Esophagus muscularis mucosa (tissue), 4 donors: ENCODE measurements around the gene HS1BP3. TPM values are rescaled to one million over a fixed set of nuclear protein-coding genes. Genes with fewer than 3 reads are reported as not detected.

ENCODE experiments used
- DNase-seq: peaks from one replicate; pipeline ENCODE4 v3.0.0-alpha.2; 2017; ENCODE audit errors: extremely low spot score
- H3K27ac ChIP-seq, 4 donors: fragments of 200-600 bp; sonication (generic); replicated peaks in 1 of 4; 1 replicate in 3 of 4; 2 replicates in 1 of 4; pipeline ENCODE4 v1.5.1; 2016 to 2019; ENCODE audit warnings: mild to moderate bottlenecking in 1 of 4
- H3K27me3 ChIP-seq, 4 donors: fragments of 200-600 bp; sonication (generic); one replicate each; pipeline versions ENCODE4 v1.5.1 to v1.6.0; 2016 to 2019
- H3K36me3 ChIP-seq, 4 donors: fragments of 200-600 bp; sonication (generic); one replicate each; pipeline ENCODE4 v1.5.1; 2016 to 2019
- H3K4me1 ChIP-seq, 4 donors: fragments of 200-600 bp; sonication (generic); one replicate each; pipeline ENCODE4 v1.5.1; 2016 to 2019
- H3K4me3 ChIP-seq, 4 donors: fragments of 200-600 bp; sonication (generic); 1 replicate in 2 of 4; 2 replicates in 2 of 4; pipeline ENCODE4 v1.5.1; 2016 to 2019; ENCODE audit warnings: mild to moderate bottlenecking in 4 of 4, moderate library complexity in 1 of 4
- H3K9me3 ChIP-seq, 4 donors: fragments of 200-600 bp; sonication (generic); 1 replicate in 3 of 4; 2 replicates in 1 of 4; pipeline ENCODE4 v1.5.1; 2016 to 2019
- EP300 ChIP-seq: sonication (generic); formaldehyde crosslinking; IDR thresholded peaks from one replicate; pipeline ENCODE4 v1.6.1; 2017; ENCODE audit warnings: antibody characterized with exemption
- POLR2A ChIP-seq: fragments of 450-650 bp; IDR thresholded peaks from one replicate; pipeline ENCODE4 v1.6.1; 2017; ENCODE audit warnings: antibody characterized with exemption, moderate library complexity, mild to moderate bottlenecking, low read depth
- POLR2AphosphoS5 ChIP-seq, 2 donors: sonication (generic); formaldehyde crosslinking; IDR thresholded peaks; one replicate each; pipeline ENCODE4 v1.6.1; 2017; ENCODE audit warnings: antibody characterized with exemption in 2 of 2
- WGBS: methylation state at CpG from one replicate; pipeline ENCODE4 v1.1.5; 2018; 5-methylcytosine and 5-hydroxymethylcytosine counted together
- intact Hi-C: fragments of 100-400 bp; cut with DNase I; formaldehyde crosslinking; loops from one replicate; pipeline ENCODE4 v1.15.1; 2023
- total RNA-seq, 4 donors: library from RNA; depleted of rRNA; stranded (reverse); fragments of >200 nt; gene quantifications; one replicate each; pipeline versions ENCODE4 v1.1.0 to v1.2.1, GENCODE V29; 2016
- TF ChIP-seq, protein P1 (sequence below), 3 experiments: fragments of 200-600 bp in 2 of 3; fragments of 450-650 bp in 1 of 3; sonication (generic) in 2 of 3; IDR thresholded peaks; one replicate each; pipeline ENCODE4 v1.5.1; 2017 to 2019; ENCODE audit warnings: antibody characterized with exemption in 3 of 3, mild to moderate bottlenecking in 2 of 3, moderate library complexity in 1 of 3

Gene HS1BP3
- total RNA-seq, 4 donors from 2014 or later: 42.6 to 95.6 (median 60.0) TPM

DNA sequence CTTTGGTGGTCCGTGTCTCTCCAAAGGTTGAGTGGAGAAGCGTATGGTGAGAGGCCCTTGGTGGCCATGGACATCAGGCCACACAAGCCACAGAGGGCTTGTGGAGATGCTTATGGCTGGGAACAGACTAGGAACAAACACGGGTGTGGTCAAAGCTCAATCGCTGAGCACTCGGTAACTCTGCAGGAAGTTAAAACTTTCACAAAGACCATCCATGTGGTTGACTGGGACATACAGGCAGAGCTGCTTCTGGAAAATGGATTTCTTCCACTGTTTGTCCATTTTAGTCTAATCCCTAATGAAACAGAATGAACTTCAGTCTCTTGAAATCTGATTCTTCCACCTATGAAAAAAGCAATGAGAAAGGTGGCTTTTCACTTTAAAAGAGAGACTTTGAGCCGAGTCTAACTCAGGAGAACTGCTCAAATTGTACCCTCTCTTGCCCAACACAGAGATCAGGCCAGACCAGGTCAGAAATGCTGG lies 33.7 kb upstream of the HS1BP3 start:
- no peak overlapping the region for H3K4me3 ChIP-seq
- 72% methylated on average over 6 of the region's 6 CpGs for WGBS
- H3K4me1 ChIP-seq: no peaks in the 10 kb centered on the region
- TF ChIP-seq EP300 (no peak), POLR2AphosphoS5 (IDR thresholded peaks at IDR 0.05) (no peak)
- no peaks in the 10 kb centered on the region for H3K27me3 ChIP-seq
- H3K36me3 ChIP-seq: peaks cover 0 to 48% (median 13%) of the 10 kb centered on the region in 4 donors
- no peaks in the 10 kb centered on the region for H3K9me3 ChIP-seq
- no peak overlapping the region for H3K27ac ChIP-seq
- intact Hi-C loops: loop anchor here (5.0 kb wide), 1 partner anchor 433 kb away; no protein-coding TSS in a partner anchor
- DNase-seq: peak; percentile 55

GRCh38 chr2:20682167-20682920 lies 31.4 kb upstream of the HS1BP3 start:
- intact Hi-C loops: loop anchor here (5.0 kb wide), 1 partner anchor 435 kb away; no protein-coding TSS in a partner anchor
- no peak overlapping the region for H3K27ac ChIP-seq
- H3K36me3 ChIP-seq: peaks cover 0 to 33% (median 13%) of the 10 kb centered on the region in 4 donors

DNA sequence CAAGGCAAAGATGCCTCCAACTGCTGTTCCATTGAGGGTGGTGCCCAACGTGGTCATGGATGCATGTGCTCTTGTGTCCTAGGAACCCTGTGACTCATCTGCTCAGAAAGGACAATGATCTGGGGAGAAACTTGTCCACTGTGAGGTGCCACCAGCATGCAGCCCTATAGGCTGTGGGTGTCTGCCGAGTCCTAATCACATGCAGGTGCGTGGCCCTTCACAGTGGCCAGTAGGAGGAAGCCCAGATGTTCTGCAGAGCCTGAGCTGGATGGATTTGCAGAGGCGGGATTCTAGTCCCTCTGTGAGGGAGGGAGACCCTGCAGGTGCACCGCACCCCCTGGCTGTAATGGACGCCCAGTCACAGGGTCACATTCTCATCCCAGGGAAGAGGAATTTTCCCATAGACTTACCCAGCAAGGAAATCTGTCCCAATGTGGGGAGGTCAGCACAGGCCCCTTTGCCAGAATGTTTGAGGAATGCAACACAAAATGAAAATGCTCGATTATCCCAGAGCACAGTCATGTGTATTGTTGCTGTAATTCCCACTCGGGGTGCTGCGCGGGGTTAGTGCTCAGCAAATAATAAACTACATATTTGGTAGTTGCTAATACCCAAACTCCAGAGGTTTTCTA lies 30.0 kb upstream of the HS1BP3 start:
- Histone ChIP-seq H3K9me3 (no peaks in the 10 kb centered on the region), H3K27me3 (no peaks in the 10 kb centered on the region), H3K4me1 (peaks cover 2 to 10% (median 5%) of the 10 kb centered on the region in 4 donors), H3K4me3 (no peak overlapping the region), H3K36me3 (peaks cover 0 to 18% (median 10%) of the 10 kb centered on the region in 4 donors), H3K27ac (no peak overlapping the region)
- DNase-seq: no peak
- WGBS: 93% methylated on average over 7 of the region's 10 CpGs
- no peak for TF ChIP-seq POLR2AphosphoS5 (IDR thresholded peaks at IDR 0.05)
- no peak for TF ChIP-seq EP300
- TF ChIP-seq, protein P1, sequence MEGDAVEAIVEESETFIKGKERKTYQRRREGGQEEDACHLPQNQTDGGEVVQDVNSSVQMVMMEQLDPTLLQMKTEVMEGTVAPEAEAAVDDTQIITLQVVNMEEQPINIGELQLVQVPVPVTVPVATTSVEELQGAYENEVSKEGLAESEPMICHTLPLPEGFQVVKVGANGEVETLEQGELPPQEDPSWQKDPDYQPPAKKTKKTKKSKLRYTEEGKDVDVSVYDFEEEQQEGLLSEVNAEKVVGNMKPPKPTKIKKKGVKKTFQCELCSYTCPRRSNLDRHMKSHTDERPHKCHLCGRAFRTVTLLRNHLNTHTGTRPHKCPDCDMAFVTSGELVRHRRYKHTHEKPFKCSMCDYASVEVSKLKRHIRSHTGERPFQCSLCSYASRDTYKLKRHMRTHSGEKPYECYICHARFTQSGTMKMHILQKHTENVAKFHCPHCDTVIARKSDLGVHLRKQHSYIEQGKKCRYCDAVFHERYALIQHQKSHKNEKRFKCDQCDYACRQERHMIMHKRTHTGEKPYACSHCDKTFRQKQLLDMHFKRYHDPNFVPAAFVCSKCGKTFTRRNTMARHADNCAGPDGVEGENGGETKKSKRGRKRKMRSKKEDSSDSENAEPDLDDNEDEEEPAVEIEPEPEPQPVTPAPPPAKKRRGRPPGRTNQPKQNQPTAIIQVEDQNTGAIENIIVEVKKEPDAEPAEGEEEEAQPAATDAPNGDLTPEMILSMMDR (IDR thresholded peaks at IDR 0.05): no peak
- no peak for TF ChIP-seq POLR2A
- intact Hi-C loops: loop anchor here (5.0 kb wide), 1 partner anchor 436 kb away; no protein-coding TSS in a partner anchor

More at GRCh38 chr2:20682167-20682920, 31.4 kb upstream of the HS1BP3 start:
- 81% methylated on average over 7 of the region's 7 CpGs for WGBS
- H3K4me3 ChIP-seq: no peak overlapping the region
- H3K4me1 ChIP-seq: no peaks in the 10 kb centered on the region
- peak; percentile 60 for DNase-seq
- no peaks in the 10 kb centered on the region for H3K9me3 ChIP-seq
- TF ChIP-seq, protein P1 (IDR thresholded peaks at IDR 0.05): peak in 2 of 3 experiments; percentile 28 to 46
- TF ChIP-seq POLR2A: no peak
- TF ChIP-seq POLR2AphosphoS5 (IDR thresholded peaks at IDR 0.05): no peak
- no peak for TF ChIP-seq EP300
- H3K27me3 ChIP-seq: no peaks in the 10 kb centered on the region

GRCh38 chr2:20678780-20679179 lies 27.9 kb upstream of the HS1BP3 start:
- TF ChIP-seq, protein P1 (IDR thresholded peaks at IDR 0.05): no peak
- TF ChIP-seq POLR2A (no peak), POLR2AphosphoS5 (IDR thresholded peaks at IDR 0.05) (no peak), EP300 (no peak)
- DNase-seq: no peak
- 76% methylated on average over 2 of the region's 2 CpGs for WGBS
- Histone ChIP-seq H3K27me3 (peaks cover 0 to 16% (median under 1%) of the 10 kb centered on the region in 4 donors), H3K4me3 (no peak overlapping the region), H3K36me3 (peaks cover 0 to 5% (median 1%) of the 10 kb centered on the region in 4 donors), H3K4me1 (peaks cover 15 to 21% (median 18%) of the 10 kb centered on the region in 4 donors), H3K27ac (no peak overlapping the region), H3K9me3 (no peaks in the 10 kb centered on the region)
- intact Hi-C loops: no loop called here

DNA sequence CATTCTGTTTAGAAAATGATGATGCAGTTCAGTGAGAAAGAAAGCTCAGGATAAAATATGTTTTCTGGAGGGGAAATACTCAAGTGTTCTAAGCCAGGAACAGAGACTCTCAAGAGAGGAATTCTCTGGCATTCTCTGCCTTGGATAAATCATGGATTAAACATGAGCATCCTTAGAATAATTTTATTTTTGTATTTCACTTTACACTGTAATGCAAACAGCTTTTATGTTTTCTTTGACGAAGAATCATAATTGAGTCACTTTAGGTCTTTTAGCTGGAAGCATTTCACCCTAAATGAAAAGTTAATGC lies 27.1 kb upstream of the HS1BP3 start:
- Histone ChIP-seq H3K9me3 (no peaks in the 10 kb centered on the region), H3K4me1 (peaks cover 15 to 21% (median 18%) of the 10 kb centered on the region in 4 donors), H3K27ac (no peak overlapping the region), H3K4me3 (no peak overlapping the region), H3K27me3 (peaks cover 0 to 24% (median 2%) of the 10 kb centered on the region in 4 donors), H3K36me3 (peaks cover 0 to 5% (median 1%) of the 10 kb centered on the region in 4 donors)
- 88% methylated on average over 1 of the region's 1 CpG for WGBS
- intact Hi-C loops: no loop called here
- TF ChIP-seq, protein P1 (IDR thresholded peaks at IDR 0.05): no peak
- TF ChIP-seq POLR2A (no peak), POLR2AphosphoS5 (IDR thresholded peaks at IDR 0.05) (no peak), EP300 (no peak)
- no peak for DNase-seq
